Calu3 (cell line): Measurements from ENCODE around the gene SBF2. TPM values are rescaled to one million over a fixed set of nuclear protein-coding genes. Genes with fewer than 3 reads are reported as not detected.
"Not testable (repeated sequence)": the region's sequence is repeated elsewhere in the genome, so short reads cannot be mapped to it uniquely, and the experiment has no call there.

Source experiments
- BruUV-seq: library from RNA; stranded (reverse); fragments of 400-500 nt; replicated peaks from 2 replicates; lab custom pipeline; 2021; lab: Mats Ljungman, UMichigan
- CTCF ChIA-PET: fragments of 300-600 bp; sonication (Branson Sonifier 250); formaldehyde crosslinking; loops from one replicate; lab custom pipeline; 2022; ENCODE audit warnings: antibody characterized with exemption; lab: Charles Lee
- DNase-seq: peaks from one replicate; pipeline ENCODE4 v3.0.0; 2022
- H3K27ac Mint-ChIP-seq: one replicate; pipeline ENCODE4 v1.8.0; 2022; ENCODE audit warnings: mixed read lengths; ENCODE audit not compliant: unreplicated experiment
- H3K27me3 Mint-ChIP-seq: one replicate; pipeline ENCODE4 v1.8.0; 2022; ENCODE audit warnings: mixed read lengths; ENCODE audit not compliant: unreplicated experiment
- H3K36me3 Mint-ChIP-seq: one replicate; pipeline ENCODE4 v1.8.0; 2022; ENCODE audit warnings: mild to moderate bottlenecking, moderate library complexity, mixed read lengths; ENCODE audit not compliant: insufficient read depth, unreplicated experiment
- H3K4me1 Mint-ChIP-seq: one replicate; pipeline ENCODE4 v1.8.0; 2022; ENCODE audit warnings: mild to moderate bottlenecking, low read depth, mixed read lengths; ENCODE audit not compliant: unreplicated experiment
- H3K4me3 Mint-ChIP-seq: one replicate; pipeline ENCODE4 v1.8.0; 2022; ENCODE audit warnings: mild to moderate bottlenecking, low read depth, moderate library complexity, mixed read lengths; ENCODE audit not compliant: unreplicated experiment
- H3K9me3 Mint-ChIP-seq: one replicate; pipeline ENCODE4 v1.8.0; 2022; ENCODE audit warnings: low read depth, mixed read lengths; ENCODE audit not compliant: unreplicated experiment
- CTCF ChIP-seq: fragments of 200-600 bp; IDR thresholded peaks from one replicate; pipeline ENCODE4 v1.8.0; 2022; ENCODE audit warnings: antibody characterized with exemption; ENCODE audit not compliant: unreplicated experiment
- intact Hi-C: fragments of 100-400 bp; cut with micrococcal nuclease; formaldehyde crosslinking; loops from one replicate; pipeline ENCODE4 v1.10.0; 2022; ENCODE audit not compliant: unreplicated experiment
- total RNA-seq: library from RNA; stranded (reverse); gene quantifications from 2 replicates; pipeline ENCODE4 v1.2.3, GENCODE V29; 2022

Gene SBF2
- total RNA-seq, 1 experiment from 2014 or later = 39.0 TPM

GRCh38 chr11:10267821-10268220 lies 26.2 kb downstream of the SBF2 start:
- H3K27me3 Mint-ChIP-seq = no peaks in the 10 kb centered on the region
- TF ChIP-seq CTCF = no peak
- no peaks in the 10 kb centered on the region for H3K4me1 Mint-ChIP-seq
- H3K27ac Mint-ChIP-seq = no peak overlapping the region
- CTCF ChIA-PET = no interaction called here
- intact Hi-C loops = no loop called here
- no peaks in the 10 kb centered on the region for H3K36me3 Mint-ChIP-seq
- DNase-seq = no peak
- BruUV-seq = no TSS peak
- H3K9me3 Mint-ChIP-seq = no peaks in the 10 kb centered on the region
- no peak overlapping the region for H3K4me3 Mint-ChIP-seq

- Mint-ChIP-seq H3K4me3 (no peak overlapping the region), H3K4me1 (no peaks in the 10 kb centered on the region), H3K27ac (no peak overlapping the region), H3K27me3 (no peaks in the 10 kb centered on the region), H3K9me3 (no peaks in the 10 kb centered on the region), H3K36me3 (no peaks in the 10 kb centered on the region)
- intact Hi-C loops = no loop called here
- BruUV-seq = no TSS peak
- DNase-seq = no peak
- CTCF ChIA-PET = no interaction called here
- no peak for TF ChIP-seq CTCF
Measured at GRCh38 chr11:10265936-10266335, 28.1 kb downstream of the SBF2 start.

GRCh38 chr11:10264716-10265115 lies 29.3 kb downstream of the SBF2 start:
- DNase-seq, BruUV-seq, intact Hi-C loops, H3K27me3 Mint-ChIP-seq, H3K36me3 Mint-ChIP-seq, H3K27ac Mint-ChIP-seq, H3K4me3 Mint-ChIP-seq, H3K4me1 Mint-ChIP-seq, CTCF ChIA-PET, H3K9me3 Mint-ChIP-seq: not testable (repeated sequence)

GRCh38 chr11:10263929-10264328 lies 30.1 kb downstream of the SBF2 start:
- H3K9me3 Mint-ChIP-seq = no peaks in the 10 kb centered on the region
- H3K4me3 Mint-ChIP-seq = no peak overlapping the region
- BruUV-seq = no TSS peak
- no peak for TF ChIP-seq CTCF
- no peak overlapping the region for H3K27ac Mint-ChIP-seq
- no peaks in the 10 kb centered on the region for H3K27me3 Mint-ChIP-seq
- no peaks in the 10 kb centered on the region for H3K4me1 Mint-ChIP-seq
- CTCF ChIA-PET = interaction anchor here (0.6 kb wide), 1 partner anchor 24 kb away, joined by 5 read pairs; no protein-coding TSS in a partner anchor
- intact Hi-C loops = no loop called here
- H3K36me3 Mint-ChIP-seq = no peaks in the 10 kb centered on the region
- DNase-seq = no peak

GRCh38 chr11:10261821-10262220 lies 32.2 kb downstream of the SBF2 start:
- no peak for TF ChIP-seq CTCF
- CTCF ChIA-PET = no interaction called here
- no peak for DNase-seq
- peaks cover 2% of the 10 kb centered on the region for H3K4me1 Mint-ChIP-seq
- H3K9me3 Mint-ChIP-seq = no peaks in the 10 kb centered on the region
- H3K36me3 Mint-ChIP-seq = no peaks in the 10 kb centered on the region
- H3K27ac Mint-ChIP-seq = no peak overlapping the region
- no TSS peak for BruUV-seq
- no peaks in the 10 kb centered on the region for H3K27me3 Mint-ChIP-seq
- intact Hi-C loops = no loop called here
- H3K4me3 Mint-ChIP-seq = no peak overlapping the region
